ENCODE data around the gene LEFTY2. TPM values are rescaled to one million over a fixed set of nuclear protein-coding genes. Genes with fewer than 3 reads are reported as not detected.

LEFTY2 gene
- polyA plus RNA-seq, 3 donors: not detected

- H3K9me3 Mint-ChIP-seq: no peaks in the 10 kb centered on the region
- H3K36me3 Mint-ChIP-seq: no peaks in the 10 kb centered on the region
- no peak overlapping the region for H3K9ac ChIP-seq (ENCODE audit: insufficient read depth, low read length, poor library complexity, severe bottlenecking)
- H3K4me3 ChIP-seq (replicated peaks in 1 of 3; ENCODE audit: low read depth in 2 of 3, low read length in 3 of 3): no peak overlapping the region
- no peak overlapping the region for H2AFZ ChIP-seq (ENCODE audit: insufficient read depth, low read depth, low read length, poor library complexity, severe bottlenecking)
- DNase-seq: no peak
- H3K9me3 ChIP-seq (replicated peaks in 1 of 2; ENCODE audit: control insufficient read depth in 1 of 2, insufficient read depth in 1 of 2, low read length in 2 of 2): no peaks in the 10 kb centered on the region
- intact Hi-C loops (cut with micrococcal nuclease): no loop called here
- H3K4me1 ChIP-seq (ENCODE audit: control insufficient read depth in 1 of 2, insufficient read depth in 2 of 2, low read length in 2 of 2): peaks cover 11 to 12% of the 10 kb centered on the region in 2 donors
- no peak overlapping the region for H3K27ac ChIP-seq (ENCODE audit: low read depth in 1 of 2, low read length in 2 of 2)
- no peak for TF ChIP-seq CTCF (IDR thresholded peaks at IDR 0.05)
- H3K27me3 ChIP-seq (ENCODE audit: control insufficient read depth in 2 of 2, insufficient read depth in 2 of 2, low read length in 2 of 2): no peaks in the 10 kb centered on the region
- no peaks in the 10 kb centered on the region for H4K20me1 ChIP-seq (ENCODE audit: insufficient read depth, low read length)
- H3K27me3 Mint-ChIP-seq (ENCODE audit: low read depth in 3 of 3): peaks cover 3 to 10% (median 9%) of the 10 kb centered on the region in 3 donors
- WGBS (ENCODE audit: insufficient coverage): 24% methylated on average over 3 of the region's 6 CpGs
- no peaks in the 10 kb centered on the region for H3K36me3 ChIP-seq (replicated peaks in 1 of 2; ENCODE audit: control insufficient read depth in 1 of 2, insufficient read depth in 2 of 2, low read length in 2 of 2)
- H3K4me3 Mint-ChIP-seq: no peak overlapping the region
- no peaks in the 10 kb centered on the region for H3K79me2 ChIP-seq (ENCODE audit: insufficient read depth, low read length)
- H3K4me1 Mint-ChIP-seq: peaks cover 21% of the 10 kb centered on the region
- H3K4me2 ChIP-seq (replicated peaks; ENCODE audit: extremely low read depth, low read length, poor library complexity, severe bottlenecking): no peak overlapping the region
- peak overlapping the region in 1 of 7 donors; percentile 57 for H3K27ac Mint-ChIP-seq
Observed at GRCh38 chr1:225949041-225949440, 8.0 kb upstream of the LEFTY2 start.

GRCh38 chr1:225946803-225947202 lies 5.8 kb upstream of the LEFTY2 start:
- no peak for TF ChIP-seq CTCF (IDR thresholded peaks at IDR 0.05)
- peaks cover 10 to 11% of the 10 kb centered on the region in 2 donors for H3K4me1 ChIP-seq (ENCODE audit: control insufficient read depth in 1 of 2, insufficient read depth in 2 of 2, low read length in 2 of 2)
- no peak overlapping the region for H3K27ac ChIP-seq (ENCODE audit: low read depth in 1 of 2, low read length in 2 of 2)
- Mint-ChIP-seq H3K4me3 (no peak overlapping the region), H3K36me3 (no peaks in the 10 kb centered on the region), H3K27ac (no peak overlapping the region), H3K4me1 (peaks cover 20% of the 10 kb centered on the region), H3K9me3 (no peaks in the 10 kb centered on the region), H3K27me3 (ENCODE audit: low read depth in 3 of 3) (peaks cover 3 to 9% (median 9%) of the 10 kb centered on the region in 3 donors)
- no peak overlapping the region for H3K9ac ChIP-seq (ENCODE audit: insufficient read depth, low read length, poor library complexity, severe bottlenecking)
- intact Hi-C loops (cut with micrococcal nuclease): no loop called here
- no peak overlapping the region for H3K4me3 ChIP-seq (replicated peaks in 1 of 3; ENCODE audit: low read depth in 2 of 3, low read length in 3 of 3)
- WGBS (ENCODE audit: insufficient coverage): 100% methylated on average over 2 of the region's 5 CpGs
- H3K36me3 ChIP-seq (replicated peaks in 1 of 2; ENCODE audit: control insufficient read depth in 1 of 2, insufficient read depth in 2 of 2, low read length in 2 of 2): no peaks in the 10 kb centered on the region
- H3K4me2 ChIP-seq (replicated peaks; ENCODE audit: extremely low read depth, low read length, poor library complexity, severe bottlenecking): no peak overlapping the region
- H3K9me3 ChIP-seq (replicated peaks in 1 of 2; ENCODE audit: control insufficient read depth in 1 of 2, insufficient read depth in 1 of 2, low read length in 2 of 2): no peaks in the 10 kb centered on the region
- no peaks in the 10 kb centered on the region for H3K79me2 ChIP-seq (ENCODE audit: insufficient read depth, low read length)
- no peaks in the 10 kb centered on the region for H4K20me1 ChIP-seq (ENCODE audit: insufficient read depth, low read length)
- DNase-seq: no peak
- H3K27me3 ChIP-seq (ENCODE audit: control insufficient read depth in 2 of 2, insufficient read depth in 2 of 2, low read length in 2 of 2): no peaks in the 10 kb centered on the region
- no peak overlapping the region for H2AFZ ChIP-seq (ENCODE audit: insufficient read depth, low read depth, low read length, poor library complexity, severe bottlenecking)

Measured in CD14-positive monocyte (primary cell).